Measurements from ENCODE around the gene ATP9A. TPM values are rescaled to one million over a fixed set of nuclear protein-coding genes. Genes with fewer than 3 reads are reported as not detected.

Gene ATP9A
- total and polyA plus RNA-seq, 10 of the 15 experiments (the other 5 are each of a cell fraction or from before 2014, with no cell fraction given) = 0.03 to 0.81 (median 0.14) TPM

- TF ChIP-seq RELB (IDR thresholded peaks at IDR 0.05; ENCODE audit: low read depth) (no peak), NFXL1 (IDR thresholded peaks at IDR 0.05; ENCODE audit: borderline replicate concordance) (no peak), SPI1 (IDR thresholded peaks at IDR 0.05; ENCODE audit: borderline replicate concordance, insufficient read depth, low read depth, low read length) (no peak), BRCA1 (IDR thresholded peaks at IDR 0.05; ENCODE audit: low read depth, low read length) (no peak), SP1 (IDR thresholded peaks at IDR 0.05; ENCODE audit: low read depth, low read length) (no peak), TCF7 (IDR thresholded peaks at IDR 0.05; ENCODE audit: borderline replicate concordance) (no peak), MYC (IDR thresholded peaks at IDR 0.05; ENCODE audit: insufficient read depth, insufficient read length, insufficient replicate concordance, low read length, severe bottlenecking) (no peak)
- TF ChIP-seq, protein P1, sequence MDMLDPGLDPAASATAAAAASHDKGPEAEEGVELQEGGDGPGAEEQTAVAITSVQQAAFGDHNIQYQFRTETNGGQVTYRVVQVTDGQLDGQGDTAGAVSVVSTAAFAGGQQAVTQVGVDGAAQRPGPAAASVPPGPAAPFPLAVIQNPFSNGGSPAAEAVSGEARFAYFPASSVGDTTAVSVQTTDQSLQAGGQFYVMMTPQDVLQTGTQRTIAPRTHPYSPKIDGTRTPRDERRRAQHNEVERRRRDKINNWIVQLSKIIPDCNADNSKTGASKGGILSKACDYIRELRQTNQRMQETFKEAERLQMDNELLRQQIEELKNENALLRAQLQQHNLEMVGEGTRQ (IDR thresholded peaks at IDR 0.05; ENCODE audit: borderline replicate concordance, low read depth, low read length) = no peak
- TF ChIP-seq, protein P2, sequence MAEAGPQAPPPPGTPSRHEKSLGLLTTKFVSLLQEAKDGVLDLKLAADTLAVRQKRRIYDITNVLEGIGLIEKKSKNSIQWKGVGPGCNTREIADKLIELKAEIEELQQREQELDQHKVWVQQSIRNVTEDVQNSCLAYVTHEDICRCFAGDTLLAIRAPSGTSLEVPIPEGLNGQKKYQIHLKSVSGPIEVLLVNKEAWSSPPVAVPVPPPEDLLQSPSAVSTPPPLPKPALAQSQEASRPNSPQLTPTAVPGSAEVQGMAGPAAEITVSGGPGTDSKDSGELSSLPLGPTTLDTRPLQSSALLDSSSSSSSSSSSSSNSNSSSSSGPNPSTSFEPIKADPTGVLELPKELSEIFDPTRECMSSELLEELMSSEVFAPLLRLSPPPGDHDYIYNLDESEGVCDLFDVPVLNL (IDR thresholded peaks at IDR 0.05; ENCODE audit: low read depth, low read length) = no peak
These were observed 208.1 kb downstream of the ATP9A start (continued) for GRCh38 chr20:51560042-51560441.

All from GM12878 (cell line).